ENCODE data around the gene WDR86. TPM values are rescaled to one million over a fixed set of nuclear protein-coding genes. Genes with fewer than 3 reads are reported as not detected.

Gene WDR86
- polyA plus RNA-seq, 6 donors from 2014 or later: 1.4 to 3.5 (median 1.9) TPM

GRCh38 chr7:151436446-151437158 is 26.8 kb upstream of the WDR86 start:
- DNase-seq (no peak), ATAC-seq (ENCODE audit: low read depth in 2 of 2) (no peak)
- H3K27ac Mint-ChIP-seq: no peak overlapping the region
- no peaks in the 10 kb centered on the region for H3K9me3 Mint-ChIP-seq
- no peaks in the 10 kb centered on the region for H3K36me3 Mint-ChIP-seq
- peaks cover 13 to 46% (median 17%) of the 10 kb centered on the region in 3 donors for H3K27me3 Mint-ChIP-seq
- peaks cover 9 to 15% (median 10%) of the 10 kb centered on the region in 3 donors for H3K4me1 Mint-ChIP-seq
- H3K4me3 Mint-ChIP-seq: no peak overlapping the region

GRCh38 chr7:151435971-151436370 is 26.1 kb upstream of the WDR86 start:
- Mint-ChIP-seq H3K4me1 (peaks cover 9 to 15% (median 10%) of the 10 kb centered on the region in 3 donors), H3K4me3 (no peak overlapping the region), H3K27me3 (peaks cover 9 to 39% (median 17%) of the 10 kb centered on the region in 3 donors), H3K27ac (no peak overlapping the region), H3K9me3 (no peaks in the 10 kb centered on the region), H3K36me3 (no peaks in the 10 kb centered on the region)
- ATAC-seq (ENCODE audit: low read depth in 2 of 2) (no peak), DNase-seq (no peak)

DNA sequence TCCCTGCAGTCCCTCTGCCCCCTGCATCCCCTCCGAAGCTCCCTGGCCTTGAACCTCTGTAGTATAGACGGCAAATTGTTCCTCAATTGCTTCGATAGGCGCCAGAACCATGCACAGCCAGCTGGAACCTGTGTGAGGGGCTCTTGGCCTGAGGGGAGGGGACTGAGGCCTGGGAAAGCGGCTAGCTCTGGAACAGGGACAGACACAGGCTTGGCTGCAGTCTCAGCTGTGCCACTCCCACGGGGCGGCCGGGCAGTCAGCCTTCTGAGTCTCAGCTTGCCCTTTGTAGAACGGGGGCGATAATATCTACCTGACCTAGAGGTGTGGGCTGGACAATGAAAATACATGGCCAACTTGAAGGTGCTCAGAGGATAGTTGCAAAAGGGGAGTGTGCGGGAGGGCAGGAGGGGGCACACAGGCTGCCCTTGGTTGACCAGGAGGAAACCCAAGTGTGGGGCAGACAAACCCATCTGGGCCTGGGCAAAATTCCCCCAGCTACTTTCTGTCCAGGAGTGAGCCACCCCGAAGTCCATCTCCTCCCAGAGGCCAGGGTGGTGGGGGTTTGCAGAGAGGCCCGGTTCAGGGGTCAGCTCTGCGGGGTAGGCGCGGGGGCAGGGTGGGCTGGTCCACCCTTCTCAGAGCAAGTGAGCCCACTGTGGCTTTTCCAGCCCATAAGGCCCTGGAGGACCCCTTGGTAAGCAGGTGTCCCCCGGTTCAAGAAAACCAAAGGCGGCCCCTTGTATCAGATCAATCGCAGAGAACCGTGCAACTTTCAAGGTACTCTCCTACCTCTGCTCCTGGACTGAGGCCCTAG is 25.5 kb upstream of the WDR86 start:
- H3K36me3 Mint-ChIP-seq: no peaks in the 10 kb centered on the region
- no peaks in the 10 kb centered on the region for H3K9me3 Mint-ChIP-seq
- H3K4me1 Mint-ChIP-seq: peaks cover 9 to 10% (median 9%) of the 10 kb centered on the region in 3 donors
- peaks cover 9 to 33% (median 11%) of the 10 kb centered on the region in 3 donors for H3K27me3 Mint-ChIP-seq
- no peak for DNase-seq
- ATAC-seq (ENCODE audit: low read depth in 2 of 2): no peak
- H3K27ac Mint-ChIP-seq: no peak overlapping the region
- H3K4me3 Mint-ChIP-seq: no peak overlapping the region

- H3K9me3 Mint-ChIP-seq: no peaks in the 10 kb centered on the region
- H3K4me1 Mint-ChIP-seq: peaks cover 12 to 18% (median 15%) of the 10 kb centered on the region in 3 donors
- no peak overlapping the region for H3K4me3 Mint-ChIP-seq
- ATAC-seq (ENCODE audit: low read depth in 2 of 2) (no peak), DNase-seq (no peak)
- no peak overlapping the region for H3K27ac Mint-ChIP-seq
- peaks cover 6 to 27% (median 15%) of the 10 kb centered on the region in 3 donors for H3K27me3 Mint-ChIP-seq
- no peaks in the 10 kb centered on the region for H3K36me3 Mint-ChIP-seq
Observed at GRCh38 chr7:151434549-151434948, 24.7 kb upstream of the WDR86 start.

DNA sequence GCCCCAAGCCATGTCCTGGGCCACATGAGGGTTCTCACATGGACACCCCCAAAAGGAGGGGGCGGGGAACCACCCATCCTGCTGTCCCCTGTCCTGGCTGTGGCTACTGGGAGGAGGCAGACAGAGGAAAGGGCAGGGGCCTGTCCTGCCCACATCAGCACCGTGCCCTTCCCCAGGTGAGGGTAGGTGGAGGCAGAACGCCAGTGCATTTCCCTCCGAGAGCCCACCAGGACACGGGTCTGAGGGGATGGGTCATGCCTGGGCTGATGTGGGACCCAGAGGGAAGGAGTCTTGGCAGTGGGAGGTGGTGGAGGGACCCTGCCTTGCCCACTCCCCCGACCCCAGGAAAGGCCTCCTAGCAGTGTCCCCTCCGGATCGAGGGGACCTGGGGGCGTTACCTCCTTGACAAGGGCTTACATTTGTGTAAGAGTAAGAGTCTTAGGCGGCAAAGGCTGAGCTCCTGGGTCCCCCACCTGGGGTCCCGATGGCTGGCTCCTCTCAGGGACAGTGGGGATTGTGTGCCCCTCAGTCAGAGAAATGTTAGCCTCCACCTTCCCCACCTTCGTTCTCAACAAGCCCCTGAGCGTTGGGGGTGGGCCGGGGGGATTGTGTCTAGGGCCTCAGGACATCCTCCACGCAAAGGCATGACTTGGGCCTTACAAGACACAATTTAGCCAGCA is 24.0 kb upstream of the WDR86 start:
- no peak for DNase-seq
- Mint-ChIP-seq H3K9me3 (no peaks in the 10 kb centered on the region), H3K27me3 (peaks cover 6 to 20% (median 15%) of the 10 kb centered on the region in 3 donors), H3K4me3 (no peak overlapping the region), H3K36me3 (no peaks in the 10 kb centered on the region), H3K4me1 (peaks cover 15 to 23% (median 15%) of the 10 kb centered on the region in 3 donors), H3K27ac (peak overlapping the region in 1 of 6 donors; percentile 51)
- ATAC-seq (ENCODE audit: low read depth in 2 of 2): no peak

GRCh38 chr7:151432658-151433521 is 23.1 kb upstream of the WDR86 start:
- H3K4me1 Mint-ChIP-seq: peaks cover 15 to 23% (median 15%) of the 10 kb centered on the region in 3 donors
- no peaks in the 10 kb centered on the region for H3K9me3 Mint-ChIP-seq
- DNase-seq (peak; percentile 12), ATAC-seq (ENCODE audit: low read depth in 2 of 2) (peak; percentile 74 to 78)
- peak overlapping the region in 2 of 8 donors; percentile 42 to 47 for H3K4me3 Mint-ChIP-seq
- H3K27me3 Mint-ChIP-seq: peaks cover 11 to 19% (median 15%) of the 10 kb centered on the region in 3 donors
- peak overlapping the region in 2 of 6 donors; percentile 62 to 95 for H3K27ac Mint-ChIP-seq
- H3K36me3 Mint-ChIP-seq: no peaks in the 10 kb centered on the region

GRCh38 chr7:151431768-151432311 is 22.0 kb upstream of the WDR86 start:
- Mint-ChIP-seq H3K36me3 (no peaks in the 10 kb centered on the region), H3K9me3 (no peaks in the 10 kb centered on the region), H3K27ac (no peak overlapping the region), H3K4me1 (peaks cover 15 to 23% (median 15%) of the 10 kb centered on the region in 3 donors), H3K4me3 (no peak overlapping the region), H3K27me3 (peaks cover 11 to 15% (median 14%) of the 10 kb centered on the region in 3 donors)
- DNase-seq: no peak
- ATAC-seq (ENCODE audit: low read depth in 2 of 2): no peak

DNA sequence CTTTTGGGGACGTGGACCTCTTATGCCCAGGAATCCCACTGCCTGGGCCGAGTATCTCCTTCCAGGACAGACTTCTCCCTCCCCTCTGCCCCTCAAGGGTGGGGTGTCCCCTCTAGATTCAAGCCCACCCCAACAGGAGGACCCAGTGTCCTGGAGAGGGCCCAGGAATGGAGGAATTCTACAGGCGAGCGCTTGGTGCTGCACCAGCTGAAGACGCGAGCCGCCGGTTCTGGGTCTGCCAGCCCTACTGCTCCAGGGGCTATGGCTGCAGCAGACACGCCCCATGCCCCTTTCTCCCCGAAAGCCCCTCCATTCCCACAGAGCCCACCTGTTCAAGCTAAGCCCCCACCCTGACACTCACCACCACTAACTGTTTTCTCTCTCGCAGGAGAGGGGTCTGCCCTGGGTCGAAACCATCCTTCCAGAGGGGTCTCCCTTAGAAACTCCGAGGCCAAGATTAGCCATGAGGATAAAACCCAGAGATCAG is 21.5 kb upstream of the WDR86 start:
- Mint-ChIP-seq H3K9me3 (no peaks in the 10 kb centered on the region), H3K27me3 (peaks cover 9 to 16% (median 13%) of the 10 kb centered on the region in 3 donors), H3K27ac (no peak overlapping the region), H3K4me1 (peaks cover 15 to 23% (median 15%) of the 10 kb centered on the region in 3 donors), H3K4me3 (no peak overlapping the region), H3K36me3 (no peaks in the 10 kb centered on the region)
- ATAC-seq (ENCODE audit: low read depth in 2 of 2): no peak
- DNase-seq: no peak

DNA sequence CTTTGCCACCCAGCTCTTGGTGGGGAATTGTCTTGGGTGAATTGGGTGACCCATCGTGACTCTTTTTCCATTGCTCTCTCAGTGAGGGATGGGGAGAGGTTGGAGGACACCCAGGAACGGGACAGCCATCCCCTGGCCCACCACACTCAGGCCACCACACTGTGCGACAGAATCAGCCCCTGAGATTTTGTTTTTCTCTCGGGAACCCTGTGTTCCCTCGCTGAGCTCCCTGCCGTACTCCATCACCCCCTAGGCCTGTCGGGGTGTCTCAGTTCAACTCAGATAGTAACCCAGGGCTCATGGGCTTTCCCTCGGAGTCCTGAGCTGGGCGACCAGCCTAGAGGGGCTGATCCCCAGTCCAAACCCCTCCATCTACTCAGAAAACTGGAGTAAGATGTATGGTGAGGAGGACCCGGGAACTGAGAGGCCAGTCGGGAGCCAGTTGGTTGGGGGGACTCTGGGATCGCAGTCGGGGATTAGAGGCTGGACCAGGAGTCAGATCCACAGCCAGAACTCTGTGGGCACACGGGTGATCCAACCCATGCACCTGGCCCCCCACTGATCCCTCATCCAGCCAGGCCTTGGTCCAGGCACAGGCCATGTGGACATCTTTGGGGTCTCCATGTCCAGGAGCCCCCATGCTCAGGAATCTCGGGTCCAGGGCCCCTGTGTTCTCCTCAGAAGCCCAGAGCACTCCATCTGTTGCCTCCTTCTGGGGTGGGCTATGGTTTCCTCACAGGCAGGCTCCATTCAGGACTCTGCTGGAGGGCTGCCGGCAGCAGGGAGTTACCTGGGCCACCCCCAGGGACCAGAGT is 20.8 kb upstream of the WDR86 start:
- DNase-seq: no peak
- H3K9me3 Mint-ChIP-seq: no peaks in the 10 kb centered on the region
- H3K27me3 Mint-ChIP-seq: peaks cover 9 to 16% (median 13%) of the 10 kb centered on the region in 3 donors
- ATAC-seq (ENCODE audit: low read depth in 2 of 2): no peak
- H3K4me3 Mint-ChIP-seq: no peak overlapping the region
- H3K36me3 Mint-ChIP-seq: no peaks in the 10 kb centered on the region
- no peak overlapping the region for H3K27ac Mint-ChIP-seq
- peaks cover 15 to 23% (median 15%) of the 10 kb centered on the region in 3 donors for H3K4me1 Mint-ChIP-seq

DNA sequence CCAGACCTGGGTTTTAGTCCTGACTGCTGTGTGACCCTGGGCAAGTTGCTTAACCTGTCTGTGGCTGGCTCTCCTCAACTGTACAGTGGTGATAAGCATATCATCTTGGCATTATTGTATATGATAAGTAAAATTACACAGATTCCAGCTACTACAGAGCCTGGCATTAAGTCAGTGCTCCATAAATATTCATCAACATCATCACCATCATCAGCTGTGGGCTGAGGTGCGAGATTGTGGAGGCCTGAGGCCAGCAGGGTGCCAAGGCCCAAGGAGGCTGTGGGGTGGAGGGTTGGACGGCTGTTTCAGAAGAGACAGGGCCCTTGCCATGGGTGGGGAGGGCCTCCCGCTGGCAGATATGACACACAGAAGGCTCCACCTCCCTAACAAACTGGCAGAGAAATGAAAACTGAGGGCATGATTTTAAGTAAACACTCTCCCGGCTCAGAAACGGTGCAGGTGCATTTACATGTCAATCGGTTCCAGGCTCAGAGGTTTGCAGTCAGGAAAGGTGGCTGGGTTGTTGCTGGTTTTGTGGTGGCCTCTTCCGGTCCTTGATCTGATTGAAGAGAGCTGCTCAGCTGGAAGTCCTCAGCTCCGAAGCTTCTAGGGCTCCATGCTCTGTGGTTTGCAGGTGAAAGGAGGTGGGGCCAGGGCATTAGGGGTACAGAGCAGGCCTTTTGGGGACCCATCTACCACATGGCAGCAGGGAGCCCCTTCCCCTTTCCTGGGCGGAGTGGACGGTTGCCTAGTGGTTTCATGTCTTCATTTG is 19.9 kb upstream of the WDR86 start:
- Mint-ChIP-seq H3K4me1 (peaks cover 15 to 23% (median 15%) of the 10 kb centered on the region in 3 donors), H3K27ac (peak overlapping the region in 3 of 6 donors; percentile 15 to 90 (median 26)), H3K4me3 (peak overlapping the region in 1 of 8 donors; percentile 43), H3K9me3 (no peaks in the 10 kb centered on the region), H3K36me3 (no peaks in the 10 kb centered on the region), H3K27me3 (peaks cover 9 to 16% (median 13%) of the 10 kb centered on the region in 3 donors)
- DNase-seq (no peak), ATAC-seq (ENCODE audit: low read depth in 2 of 2) (peak; percentile 31 to 50)

DNA sequence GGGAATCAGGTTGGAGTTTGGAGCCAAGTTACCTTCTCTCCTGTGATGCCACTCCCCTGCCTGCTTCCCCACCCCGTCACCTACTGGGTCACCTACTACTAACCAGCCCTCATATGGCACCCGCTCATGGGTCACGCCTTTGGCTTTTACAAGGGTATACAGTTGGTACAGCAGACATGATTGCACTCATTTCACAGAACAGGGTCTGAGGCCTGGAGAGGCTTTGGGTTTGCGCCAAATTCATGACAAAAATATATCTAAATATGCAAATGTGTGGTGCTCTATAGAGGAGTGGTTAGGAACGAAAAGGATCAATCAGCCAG is 19.4 kb upstream of the WDR86 start:
- no peak for ATAC-seq (ENCODE audit: low read depth in 2 of 2)
- peaks cover 9 to 16% (median 16%) of the 10 kb centered on the region in 3 donors for H3K27me3 Mint-ChIP-seq
- no peaks in the 10 kb centered on the region for H3K36me3 Mint-ChIP-seq
- H3K4me3 Mint-ChIP-seq: no peak overlapping the region
- H3K27ac Mint-ChIP-seq: no peak overlapping the region
- DNase-seq: no peak
- H3K4me1 Mint-ChIP-seq: peaks cover 15 to 23% (median 15%) of the 10 kb centered on the region in 3 donors
- no peaks in the 10 kb centered on the region for H3K9me3 Mint-ChIP-seq

Measured in naive B cell (primary cell).